Fibroblast of mammary gland (primary cell): ENCODE data around the gene ZDHHC14.

ENCODE experiments used
- DNase-seq: peaks from one replicate; pipeline ENCODE4 v3.0.0-alpha.2; 2010; ENCODE audit warnings: low read depth
- H3K4me3 ChIP-seq: 2 replicates; pipeline ENCODE4 v1.5.1; 2011; ENCODE audit warnings: low read depth, mild to moderate bottlenecking, low read length, moderate library complexity; ENCODE audit not compliant: control insufficient read depth
- TF ChIP-seq, protein P1 (sequence below): conservative IDR thresholded peaks from 2 replicates; pipeline ENCODE4 v1.5.1; 2011; ENCODE audit warnings: low read depth, low read length, inconsistent platforms; ENCODE audit not compliant: control insufficient read depth, insufficient read depth

ZDHHC14 gene

GRCh38 chr6:157592541-157592940 is 211.6 kb downstream of the ZDHHC14 start:
- no peak for DNase-seq
- no peak overlapping the region for H3K4me3 ChIP-seq
- TF ChIP-seq, protein P1, sequence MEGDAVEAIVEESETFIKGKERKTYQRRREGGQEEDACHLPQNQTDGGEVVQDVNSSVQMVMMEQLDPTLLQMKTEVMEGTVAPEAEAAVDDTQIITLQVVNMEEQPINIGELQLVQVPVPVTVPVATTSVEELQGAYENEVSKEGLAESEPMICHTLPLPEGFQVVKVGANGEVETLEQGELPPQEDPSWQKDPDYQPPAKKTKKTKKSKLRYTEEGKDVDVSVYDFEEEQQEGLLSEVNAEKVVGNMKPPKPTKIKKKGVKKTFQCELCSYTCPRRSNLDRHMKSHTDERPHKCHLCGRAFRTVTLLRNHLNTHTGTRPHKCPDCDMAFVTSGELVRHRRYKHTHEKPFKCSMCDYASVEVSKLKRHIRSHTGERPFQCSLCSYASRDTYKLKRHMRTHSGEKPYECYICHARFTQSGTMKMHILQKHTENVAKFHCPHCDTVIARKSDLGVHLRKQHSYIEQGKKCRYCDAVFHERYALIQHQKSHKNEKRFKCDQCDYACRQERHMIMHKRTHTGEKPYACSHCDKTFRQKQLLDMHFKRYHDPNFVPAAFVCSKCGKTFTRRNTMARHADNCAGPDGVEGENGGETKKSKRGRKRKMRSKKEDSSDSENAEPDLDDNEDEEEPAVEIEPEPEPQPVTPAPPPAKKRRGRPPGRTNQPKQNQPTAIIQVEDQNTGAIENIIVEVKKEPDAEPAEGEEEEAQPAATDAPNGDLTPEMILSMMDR = no peak

DNA sequence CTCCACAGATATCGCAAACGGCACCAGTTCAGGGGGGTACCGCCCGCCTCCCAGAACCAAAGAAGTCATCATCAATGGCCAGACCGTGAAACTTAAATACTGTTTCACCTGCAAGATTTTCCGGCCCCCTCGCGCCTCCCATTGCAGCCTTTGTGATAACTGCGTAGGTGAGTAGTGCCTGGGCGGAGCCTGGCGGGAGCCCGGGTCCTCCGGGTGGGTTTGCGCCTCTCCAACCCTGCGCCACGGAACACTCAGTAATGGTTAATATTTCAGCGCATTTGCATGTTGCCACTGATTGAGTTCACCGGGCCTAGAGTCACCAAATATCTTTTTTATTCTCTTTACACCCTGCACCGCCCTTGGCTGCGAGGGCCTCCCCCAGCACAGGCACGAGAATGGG is 212.0 kb downstream of the ZDHHC14 start:
- DNase-seq = no peak
- H3K4me3 ChIP-seq = no peak overlapping the region
- TF ChIP-seq, protein P1 = no peak

DNA sequence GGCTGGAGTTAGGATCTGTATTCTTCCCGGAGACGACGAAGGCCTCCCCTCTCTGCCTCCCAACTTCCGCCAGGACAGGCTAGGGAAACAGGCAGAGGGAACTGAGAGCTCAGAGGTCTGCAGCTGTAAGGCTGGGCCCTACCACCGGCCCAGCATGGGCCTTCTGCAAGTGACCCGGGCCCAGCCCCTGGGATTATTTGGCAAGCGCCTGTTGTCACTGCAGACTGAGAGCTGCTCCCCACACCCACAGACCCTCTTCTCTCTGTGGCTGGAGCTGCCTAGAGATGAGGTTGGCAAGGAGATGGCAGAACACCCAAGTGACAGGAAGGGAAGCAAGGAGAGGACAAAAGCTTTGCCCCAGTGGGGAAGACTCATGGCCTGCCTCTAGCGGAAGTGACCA is 212.6 kb downstream of the ZDHHC14 start:
- no peak for DNase-seq
- TF ChIP-seq, protein P1 = no peak
- no peak overlapping the region for H3K4me3 ChIP-seq

GRCh38 chr6:157594292-157594691 is 213.3 kb downstream of the ZDHHC14 start:
- TF ChIP-seq, protein P1 = no peak
- no peak overlapping the region for H3K4me3 ChIP-seq
- no peak for DNase-seq

DNA sequence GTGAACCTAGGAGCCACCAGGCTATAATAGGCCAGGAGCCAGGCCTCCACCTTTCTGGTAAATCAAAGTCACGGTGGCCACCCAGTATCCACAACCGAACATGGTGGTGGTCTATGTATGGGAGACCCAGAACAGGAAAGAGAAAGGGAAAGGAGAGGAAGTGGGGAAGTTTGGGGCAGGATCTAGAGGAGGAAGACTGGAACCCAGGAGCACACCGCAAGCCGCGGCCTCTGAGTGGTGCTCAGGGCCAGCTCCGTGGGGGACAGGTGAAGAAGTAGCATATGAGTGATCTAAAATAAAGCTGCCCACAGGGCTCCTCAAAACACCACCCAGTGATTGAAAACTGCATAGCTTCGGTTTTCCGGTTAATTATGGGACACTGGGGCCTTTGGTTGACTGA is 214.8 kb downstream of the ZDHHC14 start:
- TF ChIP-seq, protein P1 = no peak
- H3K4me3 ChIP-seq = no peak overlapping the region
- no peak for DNase-seq

GRCh38 chr6:157596461-157596860 is 215.5 kb downstream of the ZDHHC14 start:
- TF ChIP-seq, protein P1 = no peak
- DNase-seq = no peak
- no peak overlapping the region for H3K4me3 ChIP-seq

DNA sequence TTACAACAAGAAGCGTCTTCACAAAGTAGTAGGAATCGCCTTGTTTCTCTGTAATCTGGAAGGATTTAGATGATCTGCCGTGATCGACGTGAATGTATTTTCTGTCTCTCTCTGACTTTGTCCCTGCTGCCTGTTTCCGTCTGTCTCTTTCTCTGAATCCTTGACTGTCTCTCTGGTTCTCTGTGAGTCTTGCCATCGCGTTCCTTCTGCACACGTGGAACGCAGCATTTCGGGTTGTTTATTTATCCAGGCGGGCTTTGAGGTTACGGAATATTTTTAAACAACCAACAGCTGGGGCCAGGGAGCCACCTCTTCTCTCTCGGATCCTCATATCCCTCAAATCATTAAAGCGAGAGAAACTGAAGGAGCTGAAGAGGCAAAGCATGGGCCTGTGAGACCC is 215.9 kb downstream of the ZDHHC14 start:
- DNase-seq = no peak
- TF ChIP-seq, protein P1 = no peak
- H3K4me3 ChIP-seq = no peak overlapping the region
